CD8-positive, alpha-beta memory T cell (primary cell): ENCODE results near the gene BAZ1B. TPM values are rescaled to one million over a fixed set of nuclear protein-coding genes. Genes with fewer than 3 reads are reported as not detected.

ENCODE experiments used
- CTCF ChIA-PET: fragments of 350-600 bp; sonication (Branson Sonifier 250); formaldehyde crosslinking; loops from one replicate; lab custom pipeline; 2021; ENCODE audit warnings: antibody characterized with exemption; lab: Charles Lee
- POLR2A ChIA-PET: fragments of 350-600 bp; sonication (Branson Sonifier 250); formaldehyde crosslinking; loops from one replicate; lab custom pipeline; 2021; ENCODE audit warnings: antibody characterized with exemption; lab: Charles Lee
- DNase-seq, 5 donors: peaks; one replicate each; pipeline versions ENCODE4 v3.0.0 to v3.0.0-alpha.2; 2020 to 2022; ENCODE audit warnings: mixed read lengths in 1 of 5
- H3K27ac ChIP-seq: one replicate; pipeline ENCODE4 v1.7.0; 2013; ENCODE audit warnings: low read depth, mild to moderate bottlenecking, low read length, moderate library complexity
- H3K27me3 ChIP-seq: 2 replicates; pipeline ENCODE4 v1.7.0; 2013; ENCODE audit warnings: low read length, mild to moderate bottlenecking; ENCODE audit not compliant: insufficient read depth, poor library complexity, severe bottlenecking
- H3K36me3 ChIP-seq: 2 replicates; pipeline ENCODE4 v1.7.0; 2013; ENCODE audit warnings: mild to moderate bottlenecking, low read length, moderate library complexity; ENCODE audit not compliant: insufficient read depth
- H3K4me1 ChIP-seq: 2 replicates; pipeline ENCODE4 v1.7.0; 2013; ENCODE audit warnings: mild to moderate bottlenecking, low read length, moderate library complexity; ENCODE audit not compliant: insufficient read depth
- H3K4me3 ChIP-seq: 2 replicates; pipeline ENCODE4 v1.7.0; 2013; ENCODE audit warnings: mild to moderate bottlenecking, low read length
- H3K9me3 ChIP-seq: 2 replicates; pipeline ENCODE4 v1.7.0; 2013; ENCODE audit warnings: mild to moderate bottlenecking, low read length
- H3K27ac Mint-ChIP-seq, 8 donors: one replicate each; pipeline ENCODE4 v1.8.0; 2020 to 2021; ENCODE audit warnings: mixed read lengths in 8 of 8, mild to moderate bottlenecking in 6 of 8, inconsistent platforms in 3 of 8, moderate library complexity in 3 of 8
- H3K27me3 Mint-ChIP-seq, 2 donors: one replicate each; pipeline ENCODE4 v1.8.0; 2020 to 2021; ENCODE audit warnings: mixed read lengths in 2 of 2, mild to moderate bottlenecking in 1 of 2, moderate library complexity in 1 of 2
- H3K36me3 Mint-ChIP-seq, 3 donors: one replicate each; pipeline ENCODE4 v1.8.0; 2020 to 2021; ENCODE audit warnings: mixed read lengths in 3 of 3, inconsistent platforms in 1 of 3, mild to moderate bottlenecking in 1 of 3
- H3K4me1 Mint-ChIP-seq, 3 donors: one replicate each; pipeline ENCODE4 v1.8.0; 2020 to 2021; ENCODE audit warnings: mixed read lengths in 3 of 3, inconsistent platforms in 1 of 3, mild to moderate bottlenecking in 1 of 3
- H3K4me3 Mint-ChIP-seq, 7 donors: one replicate each; pipeline ENCODE4 v1.8.0; 2020 to 2021; ENCODE audit warnings: mixed read lengths in 7 of 7, mild to moderate bottlenecking in 6 of 7, moderate library complexity in 4 of 7, inconsistent platforms in 2 of 7
- H3K9me3 Mint-ChIP-seq, 5 donors: one replicate each; pipeline ENCODE4 v1.8.0; 2020 to 2022; ENCODE audit warnings: mixed read lengths in 5 of 5, mild to moderate bottlenecking in 3 of 5, moderate library complexity in 2 of 5, inconsistent platforms in 1 of 5
- polyA plus RNA-seq: library from polyadenylated mRNA; unstranded; fragments of 300-500 nt; fragmentation: Illumina TruSeq; gene quantifications from one replicate; pipeline ENCODE4 v1.2.3, GENCODE V29; 2021
- total RNA-seq, 2 experiments: library from RNA; stranded (reverse); gene quantifications; one replicate each; pipeline ENCODE4 v1.2.3, GENCODE V29; 2021

BAZ1B gene
- total and polyA plus RNA-seq, 3 experiments from 2014 or later, result 31.1 to 118 (median 112) TPM

GRCh38 chr7:73521636-73522104 lies 423 bp downstream of the BAZ1B start:
- ChIA-PET CTCF (interaction anchor here (1.1 to 4.2 kb wide), 7 partner anchors 8 to 213 kb away, joined by 3 to 29 read pairs (median 5); partner anchors contain the start of genes BCL7B and TBL2), POLR2A (interaction anchor here (1.1 to 4.0 kb wide), 7 partner anchors 9 to 57 kb away, joined by 4 to 62 read pairs (median 7); partner anchors contain the start of genes BCL7B and TBL2)
- DNase-seq, result peak in 1 of 5 donors; percentile 45
- H3K4me3 ChIP-seq, result peak overlapping the region; percentile 88
- Mint-ChIP-seq H3K9me3 (no peaks in the 10 kb centered on the region), H3K4me1 (peaks cover 62 to 70% (median 67%) of the 10 kb centered on the region in 3 donors), H3K4me3 (peak overlapping the region; percentile 91 to 100 (median 96)), H3K27me3 (peaks cover 0 to 2% of the 10 kb centered on the region in 2 donors), H3K36me3 (peaks cover 0 to 40% (median 4%) of the 10 kb centered on the region in 3 donors), H3K27ac (peak overlapping the region in 3 of 8 donors; percentile 95 to 100 (median 98))
- peak overlapping the region; percentile 87 for H3K27ac ChIP-seq
- H3K9me3 ChIP-seq, result no peaks in the 10 kb centered on the region
- peaks cover 3% of the 10 kb centered on the region for H3K36me3 ChIP-seq
- no peaks in the 10 kb centered on the region for H3K27me3 ChIP-seq
- peaks cover 52% of the 10 kb centered on the region for H3K4me1 ChIP-seq

- Mint-ChIP-seq H3K4me3 (peak overlapping the region; percentile 86 to 99 (median 93)), H3K27ac (peak overlapping the region; percentile 92 to 98 (median 95)), H3K9me3 (no peaks in the 10 kb centered on the region), H3K27me3 (peaks cover 0 to 2% of the 10 kb centered on the region in 2 donors), H3K4me1 (peaks cover 62 to 69% (median 66%) of the 10 kb centered on the region in 3 donors), H3K36me3 (peaks cover 0 to 44% (median 4%) of the 10 kb centered on the region in 3 donors)
- no peaks in the 10 kb centered on the region for H3K27me3 ChIP-seq
- ChIA-PET POLR2A (interaction anchor here (1.7 to 4.0 kb wide), 4 partner anchors 35 to 58 kb away, joined by 4 to 62 read pairs (median 22); partner anchors contain the start of genes BCL7B and TBL2), CTCF (interaction anchor here (1.1 to 4.2 kb wide), 4 partner anchors 9 to 214 kb away, joined by 3 to 29 read pairs (median 5); partner anchors contain the start of gene BCL7B)
- H3K27ac ChIP-seq, result peak overlapping the region; percentile 87
- H3K4me3 ChIP-seq, result peak overlapping the region; percentile 42
- peaks cover 47% of the 10 kb centered on the region for H3K4me1 ChIP-seq
- H3K9me3 ChIP-seq, result no peaks in the 10 kb centered on the region
- DNase-seq, result no peak
- peaks cover 3% of the 10 kb centered on the region for H3K36me3 ChIP-seq
These were observed 1.1 kb downstream of the BAZ1B start for GRCh38 chr7:73520673-73521635.

- peak overlapping the region; percentile 42 for H3K4me3 ChIP-seq
- H3K36me3 ChIP-seq, result peaks cover 3% of the 10 kb centered on the region
- Mint-ChIP-seq H3K9me3 (no peaks in the 10 kb centered on the region), H3K27ac (peak overlapping the region; percentile 92 to 98 (median 95)), H3K36me3 (peaks cover 0 to 50% (median 5%) of the 10 kb centered on the region in 3 donors), H3K27me3 (peaks cover 0 to 2% of the 10 kb centered on the region in 2 donors), H3K4me3 (peak overlapping the region; percentile 86 to 99 (median 93)), H3K4me1 (peaks cover 56 to 63% (median 59%) of the 10 kb centered on the region in 3 donors)
- no peaks in the 10 kb centered on the region for H3K9me3 ChIP-seq
- POLR2A ChIA-PET, result interaction anchor here (3.2 to 4.0 kb wide), 2 partner anchors 36 to 59 kb away, joined by 33 to 62 read pairs; partner anchors contain the start of genes BCL7B and TBL2
- no peaks in the 10 kb centered on the region for H3K27me3 ChIP-seq
- peak overlapping the region; percentile 87 for H3K27ac ChIP-seq
- DNase-seq, result peak in 2 of 5 donors; percentile 8
- peaks cover 39% of the 10 kb centered on the region for H3K4me1 ChIP-seq
- CTCF ChIA-PET, result interaction anchor here (4.2 kb wide), 1 partner anchor 38 kb away, joined by 29 read pairs; the partner anchor contains the start of gene BCL7B
These were observed 2.0 kb downstream of the BAZ1B start for GRCh38 chr7:73519867-73520672.

GRCh38 chr7:73518470-73518869 lies 3.6 kb downstream of the BAZ1B start:
- Histone ChIP-seq H3K4me3 (no peak overlapping the region), H3K9me3 (no peaks in the 10 kb centered on the region), H3K27me3 (no peaks in the 10 kb centered on the region), H3K4me1 (peaks cover 34% of the 10 kb centered on the region), H3K36me3 (peaks cover 3% of the 10 kb centered on the region), H3K27ac (no peak overlapping the region)
- H3K27me3 Mint-ChIP-seq, result peaks cover 0 to 2% of the 10 kb centered on the region in 2 donors
- POLR2A ChIA-PET, result interaction anchor here (0.6 kb wide), 1 partner anchor 60 kb away, joined by 8 read pairs; the partner anchor contains the start of gene TBL2
- H3K9me3 Mint-ChIP-seq, result no peaks in the 10 kb centered on the region
- peak overlapping the region in 7 of 8 donors; percentile 51 to 97 (median 92) for H3K27ac Mint-ChIP-seq
- peaks cover 3 to 65% (median 8%) of the 10 kb centered on the region in 3 donors for H3K36me3 Mint-ChIP-seq
- CTCF ChIA-PET, result interaction anchor here (0.7 to 1.9 kb wide), 2 partner anchors 61 to 67 kb away, joined by 3 to 6 read pairs; no protein-coding TSS in a partner anchor
- peak overlapping the region in 6 of 7 donors; percentile 86 to 99 (median 94) for H3K4me3 Mint-ChIP-seq
- DNase-seq, result no peak
- H3K4me1 Mint-ChIP-seq, result peaks cover 54 to 66% (median 60%) of the 10 kb centered on the region in 3 donors

GRCh38 chr7:73517241-73517995 lies 4.7 kb downstream of the BAZ1B start:
- peaks cover 3 to 70% (median 10%) of the 10 kb centered on the region in 3 donors for H3K36me3 Mint-ChIP-seq
- DNase-seq, result no peak
- peaks cover 37% of the 10 kb centered on the region for H3K4me1 ChIP-seq
- H3K9me3 ChIP-seq, result no peaks in the 10 kb centered on the region
- no peaks in the 10 kb centered on the region for H3K27me3 Mint-ChIP-seq
- CTCF ChIA-PET, result interaction anchor here (1.9 kb wide), 1 partner anchor 66 kb away, joined by 6 read pairs; no protein-coding TSS in a partner anchor
- H3K27ac Mint-ChIP-seq, result peak overlapping the region in 6 of 8 donors; percentile 4 to 77 (median 36)
- H3K27ac ChIP-seq, result no peak overlapping the region
- peaks cover 3% of the 10 kb centered on the region for H3K36me3 ChIP-seq
- H3K4me3 Mint-ChIP-seq, result peak overlapping the region in 3 of 7 donors; percentile 0 to 16 (median 15)
- H3K4me3 ChIP-seq, result no peak overlapping the region
- H3K4me1 Mint-ChIP-seq, result peaks cover 55 to 71% (median 65%) of the 10 kb centered on the region in 3 donors
- POLR2A ChIA-PET, result no interaction called here
- H3K9me3 Mint-ChIP-seq, result no peaks in the 10 kb centered on the region
- no peaks in the 10 kb centered on the region for H3K27me3 ChIP-seq

- Histone ChIP-seq H3K36me3 (peaks cover 3% of the 10 kb centered on the region), H3K4me1 (peaks cover 30% of the 10 kb centered on the region), H3K27ac (no peak overlapping the region), H3K9me3 (no peaks in the 10 kb centered on the region), H3K27me3 (no peaks in the 10 kb centered on the region), H3K4me3 (no peak overlapping the region)
- Mint-ChIP-seq H3K36me3 (peaks cover 3 to 70% (median 8%) of the 10 kb centered on the region in 3 donors), H3K27me3 (no peaks in the 10 kb centered on the region), H3K27ac (peak overlapping the region in 5 of 8 donors; percentile 11 to 68 (median 56)), H3K4me1 (peaks cover 48 to 70% (median 56%) of the 10 kb centered on the region in 3 donors), H3K9me3 (no peaks in the 10 kb centered on the region), H3K4me3 (no peak overlapping the region)
- CTCF ChIA-PET, result interaction anchor here (1.2 kb wide), 1 partner anchor 38 kb away, joined by 3 read pairs; no protein-coding TSS in a partner anchor
- no peak for DNase-seq
- POLR2A ChIA-PET, result no interaction called here
These were observed 6.9 kb downstream of the BAZ1B start for GRCh38 chr7:73515178-73515577.
